Measurements from ENCODE around the gene PBOV1.
"Not testable (repeated sequence)": the region's sequence is repeated elsewhere in the genome, so short reads cannot be mapped to it uniquely, and the experiment has no call there.

PBOV1 gene

GRCh38 chr6:138219901-138220300, 1.6 kb upstream of the PBOV1 start:
- TF ChIP-seq TSHZ2 (CRISPR knock-in tag; IDR thresholded peaks at IDR 0.05) (no peak), CSRNP3 (CRISPR knock-in tag; IDR thresholded peaks at IDR 0.05) (no peak), ZNF70 (CRISPR knock-in tag; IDR thresholded peaks at IDR 0.05) (no peak), CSDC2 (CRISPR knock-in tag; IDR thresholded peaks at IDR 0.05) (no peak), RARB (CRISPR knock-in tag; IDR thresholded peaks at IDR 0.05) (no peak), ZNF565 (CRISPR knock-in tag; conservative IDR thresholded peaks at IDR 0.05; ENCODE audit: low read depth) (no peak), SNAI2 (CRISPR knock-in tag; IDR thresholded peaks at IDR 0.05) (no peak), OSR1 (CRISPR knock-in tag; IDR thresholded peaks at IDR 0.05) (no peak), ARNTL (CRISPR knock-in tag; IDR thresholded peaks at IDR 0.05; ENCODE audit: borderline replicate concordance, low read depth) (no peak), TOX (CRISPR knock-in tag; IDR thresholded peaks at IDR 0.05; ENCODE audit: borderline replicate concordance) (no peak)
- ATAC-seq, result no peak

GRCh38 chr6:138219398-138219797, 1.1 kb upstream of the PBOV1 start:
- ATAC-seq, result no peak

DNA sequence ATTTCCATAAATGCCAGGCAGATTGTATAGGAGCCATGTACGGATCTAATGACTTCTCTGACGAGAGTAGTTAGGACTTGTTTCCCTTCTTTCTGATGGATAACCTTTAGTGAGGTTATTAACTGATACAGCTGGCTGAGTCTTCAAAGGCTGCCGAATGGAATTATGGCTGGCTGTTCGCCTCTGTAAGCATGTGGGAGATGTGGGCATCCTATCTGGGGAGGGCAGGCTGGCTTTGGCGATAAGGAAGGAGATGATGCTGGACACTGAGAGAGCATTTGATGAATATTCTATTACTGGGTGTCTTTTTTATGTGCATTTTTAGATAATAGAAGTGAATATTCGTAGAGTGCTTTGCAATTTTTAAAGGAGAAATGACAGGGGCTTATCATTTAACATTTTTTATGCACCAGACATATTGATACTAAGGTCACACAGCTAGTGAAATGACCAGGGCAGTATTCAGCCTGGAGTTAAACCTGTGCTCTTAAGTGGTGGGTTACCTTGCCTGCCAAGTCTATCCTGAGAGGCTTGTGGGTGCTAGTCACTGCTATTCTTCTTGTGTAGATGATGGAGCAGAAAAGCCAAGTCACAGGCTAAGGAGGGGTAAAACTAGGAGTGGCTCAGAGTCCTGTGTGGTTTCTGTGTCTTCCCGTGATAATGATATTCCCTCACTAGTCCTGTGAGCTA, 3.1 kb downstream of the PBOV1 start:
- no peak for TF ChIP-seq CSDC2 (CRISPR knock-in tag; IDR thresholded peaks at IDR 0.05)
- TF ChIP-seq ZFP30 (CRISPR knock-in tag; IDR thresholded peaks at IDR 0.05), result no peak
- TF ChIP-seq CREB5 (CRISPR knock-in tag; IDR thresholded peaks at IDR 0.05; ENCODE audit: low read depth), result no peak
- TF ChIP-seq ESRRG (CRISPR knock-in tag; IDR thresholded peaks at IDR 0.05), result no peak
- TF ChIP-seq, protein P1, sequence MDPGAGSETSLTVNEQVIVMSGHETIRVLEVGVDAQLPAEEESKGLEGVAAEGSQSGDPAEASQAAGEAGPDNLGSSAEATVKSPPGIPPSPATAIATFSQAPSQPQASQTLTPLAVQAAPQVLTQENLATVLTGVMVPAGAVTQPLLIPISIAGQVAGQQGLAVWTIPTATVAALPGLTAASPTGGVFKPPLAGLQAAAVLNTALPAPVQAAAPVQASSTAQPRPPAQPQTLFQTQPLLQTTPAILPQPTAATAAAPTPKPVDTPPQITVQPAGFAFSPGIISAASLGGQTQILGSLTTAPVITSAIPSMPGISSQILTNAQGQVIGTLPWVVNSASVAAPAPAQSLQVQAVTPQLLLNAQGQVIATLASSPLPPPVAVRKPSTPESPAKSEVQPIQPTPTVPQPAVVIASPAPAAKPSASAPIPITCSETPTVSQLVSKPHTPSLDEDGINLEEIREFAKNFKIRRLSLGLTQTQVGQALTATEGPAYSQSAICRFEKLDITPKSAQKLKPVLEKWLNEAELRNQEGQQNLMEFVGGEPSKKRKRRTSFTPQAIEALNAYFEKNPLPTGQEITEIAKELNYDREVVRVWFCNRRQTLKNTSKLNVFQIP (CRISPR knock-in tag; IDR thresholded peaks at IDR 0.05; ENCODE audit: borderline replicate concordance, low read depth), result no peak
- TF ChIP-seq RARB (CRISPR knock-in tag; IDR thresholded peaks at IDR 0.05), result no peak
- no peak for TF ChIP-seq PATZ1 (CRISPR knock-in tag; IDR thresholded peaks at IDR 0.05; ENCODE audit: borderline replicate concordance)
- TF ChIP-seq ZNF8 (CRISPR knock-in tag; IDR thresholded peaks at IDR 0.05), result no peak
- no peak for TF ChIP-seq CSRNP3 (CRISPR knock-in tag; IDR thresholded peaks at IDR 0.05)
- no peak for TF ChIP-seq ISL1 (CRISPR knock-in tag; IDR thresholded peaks at IDR 0.05)
- TF ChIP-seq TSHZ2 (CRISPR knock-in tag; IDR thresholded peaks at IDR 0.05), result no peak
- ATAC-seq, result no peak

More at GRCh38 chr6:138219398-138219797, 1.1 kb upstream of the PBOV1 start:
- TF ChIP-seq PPARA (CRISPR knock-in tag; IDR thresholded peaks at IDR 0.05; ENCODE audit: borderline replicate concordance), result no peak
- TF ChIP-seq RARB (CRISPR knock-in tag; IDR thresholded peaks at IDR 0.05), result no peak
- TF ChIP-seq, protein P1 (CRISPR knock-in tag; IDR thresholded peaks at IDR 0.05; ENCODE audit: borderline replicate concordance, low read depth), result no peak
- no peak for TF ChIP-seq ZNF8 (CRISPR knock-in tag; IDR thresholded peaks at IDR 0.05)

- not testable (repeated sequence) for ATAC-seq
Measured at GRCh38 chr6:138212530-138212929, 5.8 kb downstream of the PBOV1 start.
